T-cell (primary cell): Measurements from ENCODE around the gene PDLIM1. TPM values are rescaled to one million over a fixed set of nuclear protein-coding genes. Genes with fewer than 3 reads are reported as not detected.
"Not testable (repeated sequence)": the region's sequence is repeated elsewhere in the genome, so short reads cannot be mapped to it uniquely, and the experiment has no call there.

Experiments used
- ATAC-seq, 4 experiments: fragments of 200-7000 bp in 3 of 4; fragments of 150-1000 bp in 1 of 4; cut with Tn5 transposase; replicated peaks in 1 of 4; 1 replicate in 3 of 4; 2 replicates in 1 of 4; pipeline ENCODE4 v1.10.0; 2021; ENCODE audit warnings: moderate library complexity in 3 of 4, mild to moderate bottlenecking in 2 of 4, moderate number of reproducible peaks in 1 of 4
- CTCF ChIA-PET, 2 donors: fragments of 300-600 bp; sonication (Branson Sonifier 250); formaldehyde crosslinking; loops; one replicate each; lab custom pipeline; 2022; ENCODE audit warnings: antibody characterized with exemption in 2 of 2; lab: Charles Lee
- POLR2A ChIA-PET, 2 donors: fragments of 300-600 bp; sonication (Branson Sonifier 250); formaldehyde crosslinking; loops; one replicate each; lab custom pipeline; 2022; ENCODE audit warnings: antibody characterized with exemption in 2 of 2; lab: Charles Lee
- DNase-seq, 35 experiments: peaks; one replicate each; pipeline versions ENCODE4 v3.0.0 to v3.0.0-alpha.2; 2013 to 2023
- H3K27ac ChIP-seq: one replicate; pipeline ENCODE4 v1.5.1; 2013; ENCODE audit warnings: low read length
- H3K27me3 ChIP-seq, 2 experiments: replicated peaks in 1 of 2; 1 replicate in 1 of 2; 2 replicates in 1 of 2; pipeline versions ENCODE4 v1.6.1 to v1.7.0; 2013; ENCODE audit warnings: low read length in 1 of 2, mixed read lengths in 1 of 2; ENCODE audit not compliant: control insufficient read depth in 2 of 2, insufficient read depth in 2 of 2; ENCODE audit errors: extremely low read depth in 1 of 2
- H3K36me3 ChIP-seq, 2 donors: 1 replicate in 1 of 2; 2 replicates in 1 of 2; pipeline versions ENCODE4 v1.6.1 to v1.7.0; 2013; ENCODE audit warnings: low read length in 1 of 2; ENCODE audit not compliant: control insufficient read depth in 2 of 2, insufficient read depth in 1 of 2; ENCODE audit errors: extremely low read depth in 1 of 2
- H3K4me1 ChIP-seq, 2 experiments: 1 replicate in 1 of 2; 2 replicates in 1 of 2; pipeline versions ENCODE4 v1.6.1 to v1.7.0; 2013; ENCODE audit warnings: low read length in 2 of 2, mixed read lengths in 1 of 2; ENCODE audit not compliant: insufficient read depth in 2 of 2, control insufficient read depth in 1 of 2; ENCODE audit errors: extremely low read depth in 1 of 2
- H3K4me3 ChIP-seq, 2 donors: 1 replicate in 1 of 2; 2 replicates in 1 of 2; pipeline versions ENCODE4 v1.5.1 to v1.7.0; 2013; ENCODE audit warnings: mild to moderate bottlenecking in 2 of 2, low read length in 1 of 2, moderate library complexity in 1 of 2; ENCODE audit not compliant: control insufficient read depth in 1 of 2; ENCODE audit errors: extremely low read depth in 1 of 2
- H3K9me3 ChIP-seq: 2 replicates; pipeline ENCODE4 v1.7.0; 2013
- H3K27ac Mint-ChIP-seq, 2 donors: one replicate each; pipeline ENCODE4 v1.8.0; 2020 to 2021; ENCODE audit warnings: mild to moderate bottlenecking in 2 of 2, mixed read lengths in 2 of 2
- H3K27me3 Mint-ChIP-seq, 2 donors: one replicate each; pipeline ENCODE4 v1.8.0; 2021 to 2022; ENCODE audit warnings: mixed read lengths in 2 of 2
- H3K36me3 Mint-ChIP-seq: one replicate; pipeline ENCODE4 v1.8.0; 2021; ENCODE audit warnings: mixed read lengths
- H3K4me1 Mint-ChIP-seq, 3 donors: one replicate each; pipeline ENCODE4 v1.8.0; 2020 to 2022; ENCODE audit warnings: mixed read lengths in 3 of 3, mild to moderate bottlenecking in 1 of 3
- H3K4me3 Mint-ChIP-seq, 3 donors: one replicate each; pipeline ENCODE4 v1.8.0; 2020 to 2022; ENCODE audit warnings: mild to moderate bottlenecking in 3 of 3, mixed read lengths in 3 of 3, moderate library complexity in 3 of 3
- H3K9me3 Mint-ChIP-seq, 3 donors: one replicate each; pipeline ENCODE4 v1.8.0; 2020 to 2022; ENCODE audit warnings: mixed read lengths in 3 of 3
- WGBS: methylation state at CpG from one replicate; pipeline ENCODE4 v1.1.5; 2013; ENCODE audit warnings: missing lambda C conversion rate; ENCODE audit not compliant: insufficient coverage; 5-methylcytosine and 5-hydroxymethylcytosine counted together
- total RNA-seq, 35 experiments: library from RNA in 6 of 35; stranded (reverse) in 6 of 35; fragments of 120-200 nt in 1 of 35; gene quantifications; one replicate each; pipeline versions ENCODE4 v1.2.1 to v1.2.4 and lab custom pipeline; 2013 to 2026

The PDLIM1 gene
- total RNA-seq, 5 donors from 2014 or later (not counting 1 experiment from before 2014, with no cell fraction given) = 4.2 to 9.7 (median 5.3) TPM

- H3K4me1 Mint-ChIP-seq = no peaks in the 10 kb centered on the region
- whole genome bisulfite sequencing = 59% methylated on average over 2 of the region's 3 CpGs
- H3K27ac Mint-ChIP-seq = no peak overlapping the region
- H3K27me3 Mint-ChIP-seq = peaks cover 3 to 9% of the 10 kb centered on the region in 2 donors
- no peaks in the 10 kb centered on the region for H3K9me3 Mint-ChIP-seq
- DNase-seq (no peak), ATAC-seq (no peak)
- CTCF ChIA-PET = interaction anchor here (0.6 to 1.4 kb wide), 5 partner anchors 9 to 120 kb away, joined by 3 to 4 read pairs (median 3); no protein-coding TSS in a partner anchor
- Histone ChIP-seq H3K9me3 (no peaks in the 10 kb centered on the region), H3K27me3 (peaks cover 0 to 5% of the 10 kb centered on the region in 2 experiments), H3K4me3 (no peak overlapping the region), H3K27ac (no peak overlapping the region), H3K36me3 (no peaks in the 10 kb centered on the region), H3K4me1 (no peaks in the 10 kb centered on the region)
- no peaks in the 10 kb centered on the region for H3K36me3 Mint-ChIP-seq
- H3K4me3 Mint-ChIP-seq = no peak overlapping the region
- POLR2A ChIA-PET = no interaction called here
Measured at GRCh38 chr10:95243318-95243617, 47.5 kb downstream of the PDLIM1 start.

GRCh38 chr10:95242581-95243317 is 48.1 kb downstream of the PDLIM1 start:
- no peak for ATAC-seq
- WGBS = 100% methylated on average over 6 of the region's 8 CpGs
- no peaks in the 10 kb centered on the region for H3K4me1 ChIP-seq
- H3K27me3 ChIP-seq = peaks cover 0 to 2% of the 10 kb centered on the region in 2 experiments
- H3K9me3 ChIP-seq = no peaks in the 10 kb centered on the region
- no peaks in the 10 kb centered on the region for H3K36me3 ChIP-seq
- Mint-ChIP-seq H3K4me3 (no peak overlapping the region), H3K9me3 (no peaks in the 10 kb centered on the region), H3K27me3 (peaks cover 3 to 9% of the 10 kb centered on the region in 2 donors), H3K36me3 (no peaks in the 10 kb centered on the region), H3K27ac (no peak overlapping the region), H3K4me1 (no peaks in the 10 kb centered on the region)
- ChIA-PET POLR2A (no interaction called here), CTCF (interaction anchor here (0.5 to 1.4 kb wide), 6 partner anchors 8 to 121 kb away, joined by 3 to 6 read pairs (median 4); no protein-coding TSS in a partner anchor)
- no peak overlapping the region for H3K4me3 ChIP-seq
- DNase-seq = peak in 3 of 35 experiments; percentile 2 to 38 (median 8)
- H3K27ac ChIP-seq = no peak overlapping the region

- Mint-ChIP-seq H3K27me3 (peaks cover 3 to 9% of the 10 kb centered on the region in 2 donors), H3K4me1 (peaks cover 0 to 2% (median 0%) of the 10 kb centered on the region in 3 donors), H3K27ac (no peak overlapping the region), H3K4me3 (no peak overlapping the region), H3K9me3 (no peaks in the 10 kb centered on the region), H3K36me3 (no peaks in the 10 kb centered on the region)
- no peaks in the 10 kb centered on the region for H3K4me1 ChIP-seq
- no peaks in the 10 kb centered on the region for H3K9me3 ChIP-seq
- no peak overlapping the region for H3K4me3 ChIP-seq
- DNase-seq (no peak), ATAC-seq (no peak)
- H3K36me3 ChIP-seq = no peaks in the 10 kb centered on the region
- ChIA-PET CTCF (no interaction called here), POLR2A (no interaction called here)
- H3K27me3 ChIP-seq = peaks cover 0 to 2% of the 10 kb centered on the region in 2 experiments
- 19% methylated on average over 2 of the region's 4 CpGs for WGBS
- no peak overlapping the region for H3K27ac ChIP-seq
Measured at GRCh38 chr10:95241533-95241932, 49.3 kb downstream of the PDLIM1 start.

- Histone ChIP-seq H3K27me3 (peaks cover 0 to 1% of the 10 kb centered on the region in 2 experiments), H3K27ac (no peak overlapping the region), H3K4me1 (no peaks in the 10 kb centered on the region), H3K4me3 (no peak overlapping the region), H3K9me3 (no peaks in the 10 kb centered on the region), H3K36me3 (no peaks in the 10 kb centered on the region)
- ChIA-PET POLR2A (no interaction called here), CTCF (interaction anchor here in 1 of 2 donors (0.6 kb wide), 1 partner anchor 10 kb away, joined by 3 read pairs; no protein-coding TSS in a partner anchor)
- Mint-ChIP-seq H3K9me3 (no peaks in the 10 kb centered on the region), H3K4me3 (no peak overlapping the region), H3K36me3 (no peaks in the 10 kb centered on the region), H3K27ac (no peak overlapping the region), H3K4me1 (peaks cover 0 to 3% (median 2%) of the 10 kb centered on the region in 3 donors), H3K27me3 (peaks cover 3 to 9% of the 10 kb centered on the region in 2 donors)
- ATAC-seq = no peak
- 97% methylated on average over 5 of the region's 6 CpGs for WGBS
- no peak for DNase-seq
Measured at GRCh38 chr10:95240811-95241210, 50.0 kb downstream of the PDLIM1 start.

- 100% methylated on average over 1 of the region's 3 CpGs for WGBS
- H3K4me3 ChIP-seq, H3K4me1 Mint-ChIP-seq, CTCF ChIA-PET, H3K9me3 Mint-ChIP-seq, H3K27ac Mint-ChIP-seq, H3K27me3 ChIP-seq, H3K36me3 ChIP-seq, DNase-seq, H3K36me3 Mint-ChIP-seq, H3K27ac ChIP-seq, H3K9me3 ChIP-seq, POLR2A ChIA-PET, H3K4me1 ChIP-seq, ATAC-seq, H3K4me3 Mint-ChIP-seq, H3K27me3 Mint-ChIP-seq: not testable (repeated sequence)
Measured at GRCh38 chr10:95240096-95240495, 50.7 kb downstream of the PDLIM1 start.

GRCh38 chr10:95237376-95238170 is 53.2 kb downstream of the PDLIM1 start:
- Histone ChIP-seq H3K4me3 (no peak overlapping the region), H3K4me1 (no peaks in the 10 kb centered on the region), H3K36me3 (no peaks in the 10 kb centered on the region), H3K27ac (no peak overlapping the region), H3K27me3 (no peaks in the 10 kb centered on the region), H3K9me3 (no peaks in the 10 kb centered on the region)
- ChIA-PET CTCF (interaction anchor here in 1 of 2 donors (0.6 to 1.9 kb wide), 3 partner anchors 9 to 1650 kb away, joined by 3 to 8 read pairs (median 3); no protein-coding TSS in a partner anchor), POLR2A (interaction anchor here in 1 of 2 donors (0.6 kb wide), 1 partner anchor 9 kb away, joined by 3 read pairs; no protein-coding TSS in a partner anchor)
- no peaks in the 10 kb centered on the region for H3K36me3 Mint-ChIP-seq
- H3K4me1 Mint-ChIP-seq = peaks cover 0 to 3% (median 2%) of the 10 kb centered on the region in 3 donors
- H3K9me3 Mint-ChIP-seq = no peaks in the 10 kb centered on the region
- peaks cover 0 to 9% of the 10 kb centered on the region in 2 donors for H3K27me3 Mint-ChIP-seq
- no peak for ATAC-seq
- no peak for DNase-seq
- peak overlapping the region in 1 of 2 donors; percentile 39 for H3K27ac Mint-ChIP-seq
- WGBS = 89% methylated on average over 10 of the region's 12 CpGs
- H3K4me3 Mint-ChIP-seq = no peak overlapping the region
